IMR-90 (cell line): ENCODE results near the gene EEF2K. TPM values are rescaled to one million over a fixed set of nuclear protein-coding genes. Genes with fewer than 3 reads are reported as not detected.

Source experiments
- ATAC-seq: fragments of 200-7000 bp; cut with Tn5 transposase; 2 replicates; pipeline ENCODE4 v1.9.1; 2020; ENCODE audit warnings: low read depth, mild to moderate bottlenecking, moderate library complexity
- BruUV-seq: library from RNA; stranded (reverse); fragments of 400-500 nt; replicated peaks from 2 replicates; lab custom pipeline; 2021; lab: Mats Ljungman, UMichigan
- CTCF ChIA-PET: fragments of 300-600 bp; formaldehyde crosslinking; extraction: SDS; loops from one replicate; lab custom pipeline; 2021; ENCODE audit warnings: antibody characterized with exemption; lab: Yijun Ruan, JAX
- POLR2A ChIA-PET: fragments of 300-600 bp; sonication (Branson Sonifier 250); formaldehyde crosslinking; loops from one replicate; lab custom pipeline; 2022; ENCODE audit warnings: antibody characterized with exemption; ENCODE audit not compliant: unreplicated experiment; lab: Charles Lee
- DNase-seq: peaks from one replicate; pipeline ENCODE4 v3.0.0; 2013
- H2AFZ ChIP-seq: replicated peaks from 2 replicates; pipeline ENCODE3; 2013; ENCODE audit warnings: low read length, mild to moderate bottlenecking; ENCODE audit not compliant: poor library complexity
- H2AK5ac ChIP-seq: 2 replicates; pipeline ENCODE4 v1.6.1; 2013; ENCODE audit warnings: low read depth, low read length, inconsistent platforms
- H2AK9ac ChIP-seq: replicated peaks from 2 replicates; pipeline ENCODE3; 2013; ENCODE audit warnings: mild to moderate bottlenecking, low read depth, low read length, moderate library complexity; ENCODE audit not compliant: poor library complexity
- H2BK120ac ChIP-seq: 2 replicates; pipeline ENCODE4 v1.6.1; 2013; ENCODE audit warnings: low read depth, low read length, inconsistent platforms
- H2BK15ac ChIP-seq: 3 replicates; pipeline ENCODE4 v1.6.1; 2013; ENCODE audit warnings: low read depth, low read length, inconsistent platforms
- H2BK20ac ChIP-seq: 2 replicates; pipeline ENCODE4 v1.6.1; 2013; ENCODE audit warnings: low read depth, mild to moderate bottlenecking, inconsistent platforms, low read length, moderate library complexity
- H2BK5ac ChIP-seq: 2 replicates; pipeline ENCODE4 v1.6.1; 2013; ENCODE audit warnings: mild to moderate bottlenecking, low read depth, low read length, inconsistent platforms; ENCODE audit not compliant: poor library complexity, severe bottlenecking
- H3K14ac ChIP-seq: replicated peaks from 2 replicates; pipeline ENCODE4 v1.6.1; 2013; ENCODE audit warnings: low read depth, low read length, inconsistent platforms
- H3K18ac ChIP-seq: 2 replicates; pipeline ENCODE4 v1.6.1; 2013; ENCODE audit warnings: low read depth, low read length, control low read depth
- H3K23ac ChIP-seq: 2 replicates; pipeline ENCODE4 v1.6.1; 2013; ENCODE audit warnings: low read depth, low read length, inconsistent platforms
- H3K27ac ChIP-seq: 2 replicates; pipeline ENCODE4 v1.5.1; 2013; ENCODE audit warnings: mild to moderate bottlenecking, control low read depth, low read length; ENCODE audit not compliant: insufficient read depth
- H3K27me3 ChIP-seq: 2 replicates; pipeline ENCODE4 v1.6.1; 2013; ENCODE audit warnings: low read length; ENCODE audit not compliant: control insufficient read depth, insufficient read depth
- H3K36me3 ChIP-seq: 2 replicates; pipeline ENCODE4 v1.6.1; 2013; ENCODE audit warnings: low read length, mixed read lengths; ENCODE audit not compliant: control insufficient read depth, insufficient read depth
- H3K4ac ChIP-seq: 2 replicates; pipeline ENCODE4 v1.6.1; 2013; ENCODE audit warnings: low read depth, low read length, inconsistent platforms
- H3K4me1 ChIP-seq: 2 replicates; pipeline ENCODE4 v1.6.1; 2013; ENCODE audit warnings: low read length, mixed read lengths; ENCODE audit not compliant: control insufficient read depth, insufficient read depth
- H3K4me2 ChIP-seq: 2 replicates; pipeline ENCODE4 v1.6.1; 2013; ENCODE audit warnings: low read depth, mild to moderate bottlenecking, control low read depth, low read length, moderate library complexity
- H3K4me3 ChIP-seq: 2 replicates; pipeline ENCODE4 v1.5.1; 2013; ENCODE audit warnings: low read depth, mild to moderate bottlenecking, control low read depth, low read length, moderate library complexity; ENCODE audit not compliant: insufficient read depth
- H3K56ac ChIP-seq: 2 replicates; pipeline ENCODE4 v1.6.1; 2013; ENCODE audit warnings: low read length, inconsistent platforms; ENCODE audit not compliant: insufficient read depth; ENCODE audit errors: extremely low read depth
- H3K79me1 ChIP-seq, 2 experiments: 2 replicates each; pipeline ENCODE4 v1.6.1; 2013; ENCODE audit warnings: low read length in 2 of 2, inconsistent platforms in 1 of 2, low read depth in 1 of 2
- H3K9ac ChIP-seq: 2 replicates; pipeline ENCODE4 v1.6.1; 2013; ENCODE audit warnings: low read depth, low read length, control low read depth
- H3K9me1 ChIP-seq: 2 replicates; pipeline ENCODE4 v1.6.1; 2013; ENCODE audit warnings: low read length, inconsistent platforms; ENCODE audit not compliant: insufficient read depth
- H3K9me3 ChIP-seq: 2 replicates; pipeline ENCODE4 v1.6.1; 2013; ENCODE audit warnings: low read length; ENCODE audit not compliant: control insufficient read depth, insufficient read depth
- H4K20me1 ChIP-seq: 2 replicates; pipeline ENCODE4 v1.6.1; 2013; ENCODE audit warnings: low read length, inconsistent platforms; ENCODE audit not compliant: insufficient read depth
- H4K5ac ChIP-seq: 2 replicates; pipeline ENCODE4 v1.6.1; 2013; ENCODE audit warnings: mild to moderate bottlenecking, low read depth, low read length, control low read depth
- H4K8ac ChIP-seq, 2 experiments: 2 replicates each; pipeline ENCODE4 v1.6.1; 2013; ENCODE audit warnings: low read depth in 2 of 2, low read length in 2 of 2, control low read depth in 1 of 2, inconsistent platforms in 1 of 2
- H4K91ac ChIP-seq: 2 replicates; pipeline ENCODE4 v1.6.1; 2013; ENCODE audit warnings: low read depth, low read length, inconsistent platforms; ENCODE audit not compliant: insufficient read depth
- BHLHE40 ChIP-seq: fragments of 150-350 bp; IDR thresholded peaks from 2 replicates; pipeline ENCODE4 v1.6.1; 2016; ENCODE audit warnings: mild to moderate bottlenecking, low read depth, low read length
- FOS ChIP-seq: fragments of 150-350 bp; IDR thresholded peaks from 2 replicates; pipeline ENCODE4 v1.6.1; 2016; ENCODE audit warnings: low read depth, low read length
- MAZ ChIP-seq: IDR thresholded peaks from 2 replicates; pipeline ENCODE4 v1.6.1; 2012; ENCODE audit warnings: low read depth, mild to moderate bottlenecking, low read length, improper control_type of control experiment, moderate library complexity, borderline replicate concordance
- RCOR1 ChIP-seq: IDR thresholded peaks from 2 replicates; pipeline ENCODE4 v1.6.1; 2012; ENCODE audit warnings: mild to moderate bottlenecking, low read length, improper control_type of control experiment; ENCODE audit not compliant: insufficient replicate concordance
- SMC3 ChIP-seq: fragments of 150-350 bp; IDR thresholded peaks from 2 replicates; pipeline ENCODE4 v1.6.1; 2016; ENCODE audit warnings: low read depth, mild to moderate bottlenecking, antibody characterized with exemption, low read length, moderate library complexity
- WGBS, 2 experiments: methylation state at CpG; one replicate each; pipeline versions ENCODE4 v1.1.5 to v1.1.7; 2013; ENCODE audit warnings: missing lambda C conversion rate in 2 of 2; ENCODE audit not compliant: insufficient read length in 1 of 2; ENCODE audit errors: extremely low coverage in 2 of 2; 5-methylcytosine and 5-hydroxymethylcytosine counted together
- dilution Hi-C: fragments of 300-500 bp; cut with HindIII; formaldehyde crosslinking; loops from one replicate; pipeline ENCODE4 v1.14.3; 2018; ENCODE audit warnings: low sequenced_read_pairs; ENCODE audit not compliant: unreplicated experiment
- in situ Hi-C: fragments of 300-500 bp; cut with MboI; formaldehyde crosslinking; loops from 3 replicates; pipeline ENCODE4 v1.14.3; 2019; ENCODE audit warnings: low sequenced_read_pairs, inconsistent platforms, mixed read lengths
- intact Hi-C: fragments of 100-400 bp; cut with micrococcal nuclease; formaldehyde crosslinking; loops from 2 replicates; pipeline ENCODE4 v1.10.0; 2022
- polyA plus RNA-seq, 3 experiments: library from polyadenylated mRNA; depleted of rRNA; stranded (reverse); fragments of >200 nt; gene quantifications; 2 replicates each; pipeline ENCODE4 v1.2.3, GENCODE V29; 2012; ENCODE audit warnings: low replicate concordance in 1 of 3
- total RNA-seq: library from RNA; depleted of rRNA; stranded (reverse); fragments of >200 nt; gene quantifications from 2 replicates; pipeline ENCODE4 v1.2.3, GENCODE V29; 2012
- TF ChIP-seq, protein P1 (sequence below): fragments of 150-350 bp; IDR thresholded peaks from 2 replicates; pipeline ENCODE4 v1.6.1; 2017; ENCODE audit warnings: mild to moderate bottlenecking, antibody characterized with exemption, low read length, low read depth

Gene EEF2K
- total and polyA plus RNA-seq, 2 of the 4 experiments (the other 2 are of a cell fraction): 9.7 to 16.5 TPM

DNA sequence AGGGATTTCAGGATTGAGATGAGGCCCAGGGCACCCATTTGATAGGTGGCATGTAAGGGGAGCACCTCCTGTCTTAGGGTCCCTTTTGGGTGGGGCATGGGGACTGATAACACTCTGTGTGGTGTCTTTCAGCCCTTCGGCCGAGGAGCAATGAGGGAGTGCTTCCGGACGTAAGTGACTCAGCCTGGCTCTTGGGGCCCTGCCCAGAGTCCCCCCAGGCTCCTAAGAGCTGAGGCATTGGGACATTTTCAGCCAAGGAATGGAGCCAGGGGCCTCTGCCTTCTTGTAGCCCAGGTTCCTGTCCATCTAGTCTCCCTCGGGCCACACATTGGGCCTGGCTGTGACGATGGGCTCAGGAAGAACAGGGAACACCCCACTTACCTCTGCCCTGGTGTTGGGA, 44.4 kb downstream of the EEF2K start:
- CTCF ChIA-PET: no interaction called here

More for the DNA sequence above, 44.4 kb downstream of the EEF2K start:
- no peak overlapping the region for H2AK9ac ChIP-seq
- no peak overlapping the region for H2BK20ac ChIP-seq
- no CpG with 5 or more reads among the region's 6 CpGs for WGBS, 2 experiments
- H3K27ac ChIP-seq: no peak overlapping the region
- no peak for DNase-seq
- no peaks in the 10 kb centered on the region for H4K20me1 ChIP-seq
- intact Hi-C loops (no loop called here), dilution Hi-C loops (no loop called here), in situ Hi-C loops (no loop called here)
- ATAC-seq: no peak
- no peak overlapping the region for H3K18ac ChIP-seq
- H3K4me1 ChIP-seq: no peaks in the 10 kb centered on the region
- H2AFZ ChIP-seq: no peak overlapping the region
- H3K14ac ChIP-seq: no peak overlapping the region
- H3K36me3 ChIP-seq: peaks cover 43% of the 10 kb centered on the region
- H3K9me3 ChIP-seq: peaks cover 3% of the 10 kb centered on the region; the same call in 1 of the 2 replicates
- H3K79me1 ChIP-seq: no peaks in the 10 kb centered on the region
- H3K56ac ChIP-seq: no peak overlapping the region
- H2BK120ac ChIP-seq: no peak overlapping the region
- H4K8ac ChIP-seq: no peak overlapping the region
- no peak overlapping the region for H4K91ac ChIP-seq
- no peaks in the 10 kb centered on the region for H3K27me3 ChIP-seq
- no peak overlapping the region for H3K4me3 ChIP-seq
- H4K5ac ChIP-seq: no peak overlapping the region
- H3K4ac ChIP-seq: no peak overlapping the region
- no peaks in the 10 kb centered on the region for H3K9me1 ChIP-seq
- no peak overlapping the region for H2AK5ac ChIP-seq
- POLR2A ChIA-PET: no interaction called here
- no peak overlapping the region for H2BK5ac ChIP-seq
- H3K9ac ChIP-seq: no peak overlapping the region
- BruUV-seq: no TSS peak
- no peak for TF ChIP-seq FOS
- TF ChIP-seq, protein P1, sequence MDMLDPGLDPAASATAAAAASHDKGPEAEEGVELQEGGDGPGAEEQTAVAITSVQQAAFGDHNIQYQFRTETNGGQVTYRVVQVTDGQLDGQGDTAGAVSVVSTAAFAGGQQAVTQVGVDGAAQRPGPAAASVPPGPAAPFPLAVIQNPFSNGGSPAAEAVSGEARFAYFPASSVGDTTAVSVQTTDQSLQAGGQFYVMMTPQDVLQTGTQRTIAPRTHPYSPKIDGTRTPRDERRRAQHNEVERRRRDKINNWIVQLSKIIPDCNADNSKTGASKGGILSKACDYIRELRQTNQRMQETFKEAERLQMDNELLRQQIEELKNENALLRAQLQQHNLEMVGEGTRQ: no peak
- TF ChIP-seq RCOR1: no peak
- TF ChIP-seq BHLHE40: no peak
- TF ChIP-seq MAZ: no peak
- TF ChIP-seq SMC3: no peak
- H2BK15ac ChIP-seq: no peak overlapping the region
- H3K23ac ChIP-seq: no peak overlapping the region
- H3K4me2 ChIP-seq: no peak overlapping the region
